VCaP (cell line): ENCODE results near the gene JMY.
"Not testable (repeated sequence)": the region's sequence is repeated elsewhere in the genome, so short reads cannot be mapped to it uniquely, and the experiment has no call there.

Experiments
- H3K27ac ChIP-seq: fragments of 450-650 bp; 2 replicates; pipeline ENCODE4 v1.5.1; 2017
- CTCF ChIP-seq: fragments of 450-650 bp; conservative IDR thresholded peaks from 2 replicates; pipeline ENCODE4 v1.5.1; 2017; ENCODE audit warnings: mild to moderate bottlenecking, moderate library complexity

The JMY gene

GRCh38 chr5:79237740-79238560, 2.0 kb downstream of the JMY start:
- peak overlapping the region; percentile 98 for H3K27ac ChIP-seq
- TF ChIP-seq CTCF = no peak

DNA sequence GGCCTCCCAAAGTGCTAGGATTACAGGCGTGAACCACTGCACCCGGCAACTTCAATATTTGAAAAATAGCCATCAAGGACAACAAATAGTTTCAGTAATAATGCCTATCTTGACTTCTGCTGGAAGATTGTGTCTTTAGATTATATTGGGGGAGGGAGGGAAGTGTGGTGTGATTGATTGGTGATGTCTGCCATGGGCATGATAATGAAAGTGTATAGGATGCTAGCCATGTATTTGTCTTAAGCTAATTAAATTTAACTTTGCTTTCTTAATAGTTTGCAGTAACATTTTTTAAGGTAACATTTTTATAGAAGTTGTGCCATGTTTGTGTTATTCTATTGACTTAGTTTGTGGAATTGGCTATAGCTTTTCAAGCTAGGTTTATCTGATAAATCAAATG, 4.6 kb downstream of the JMY start:
- TF ChIP-seq CTCF = no peak
- peak overlapping the region; percentile 98 for H3K27ac ChIP-seq

DNA sequence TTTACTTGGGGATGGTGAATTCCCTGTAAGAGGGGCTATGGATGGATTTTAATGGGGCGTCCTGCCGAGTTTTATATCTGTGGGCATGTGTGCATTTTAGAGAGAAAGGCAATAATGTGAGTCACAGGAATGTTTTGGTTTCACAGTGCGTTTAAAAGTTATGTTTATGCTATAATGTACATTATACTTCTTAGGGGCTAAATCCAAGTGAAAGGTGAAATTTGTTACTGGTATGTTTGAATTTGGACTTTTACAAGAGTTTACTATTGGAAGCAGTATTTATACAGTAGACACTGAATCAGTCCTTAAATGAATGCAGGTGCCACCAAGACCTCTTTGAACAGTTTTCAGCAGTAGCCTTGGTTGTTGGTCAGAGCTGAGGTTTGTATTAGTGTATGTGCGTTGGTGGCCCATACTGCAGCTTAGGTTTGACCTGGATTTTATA, 5.6 kb downstream of the JMY start:
- TF ChIP-seq CTCF = no peak
- peak overlapping the region; percentile 98 for H3K27ac ChIP-seq

GRCh38 chr5:79242242-79243039, 6.5 kb downstream of the JMY start:
- TF ChIP-seq CTCF = no peak
- peak overlapping the region; percentile 98 for H3K27ac ChIP-seq

- TF ChIP-seq CTCF = no peak
- H3K27ac ChIP-seq = peak overlapping the region; percentile 98; the same call in 1 of the 2 replicates
Observed at GRCh38 chr5:79243224-79243623, 7.3 kb downstream of the JMY start.

DNA sequence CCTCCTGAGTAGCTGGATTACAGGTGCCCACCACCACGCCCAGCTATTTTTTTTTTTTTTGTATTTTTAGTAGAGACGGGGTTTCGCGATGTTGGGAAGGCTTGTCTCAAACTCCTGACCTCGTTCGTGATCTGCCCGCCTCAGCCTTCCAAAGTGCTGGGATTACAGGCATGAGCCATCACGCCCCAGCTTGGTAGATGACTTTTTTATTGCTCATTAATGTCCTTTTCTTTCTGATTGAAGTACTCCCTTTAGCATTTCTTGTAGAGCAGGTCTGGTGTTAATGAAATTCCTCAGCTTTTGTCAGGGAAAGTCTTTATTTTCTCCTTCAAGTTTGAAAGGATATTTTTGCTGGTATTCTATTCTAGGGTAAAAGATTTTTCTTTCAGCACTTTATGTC, 18.1 kb downstream of the JMY start:
- H3K27ac ChIP-seq = not testable (repeated sequence)

GRCh38 chr5:79255786-79256557, 20.0 kb downstream of the JMY start:
- peak; percentile 72 for TF ChIP-seq CTCF
- H3K27ac ChIP-seq = no peak overlapping the region
